ENCODE measurements around the gene FAM89B.
A peak's percentile ranks its signal among the peaks of the same experiment; 100 is the strongest.

Gene FAM89B

GRCh38 chr11:65575568-65576231, 3.4 kb downstream of the FAM89B start, which contains the start of gene EHBP1L1:
Gene EHBP1L1, plus strand, starts transcription at chr11:65576053. Its CDS starts 250 bp downstream, at chr11:65576303.
- peak; percentile 68 to 86 (median 69) for DNase-seq

- DNase-seq, result peak in 1 of 5 donors; percentile 19
Measured at GRCh38 chr11:65576232-65576866, 4.0 kb downstream of the FAM89B start.

- DNase-seq, result peak in 1 of 5 donors; percentile 26
Measured at GRCh38 chr11:65576867-65577755, 4.8 kb downstream of the FAM89B start.

- no peak for DNase-seq
Measured at GRCh38 chr11:65577756-65578109, 5.4 kb downstream of the FAM89B start.

GRCh38 chr11:65578134-65578533, 5.8 kb downstream of the FAM89B start:
- no peak for DNase-seq

- DNase-seq, result no peak
Measured at GRCh38 chr11:65578667-65579066, 6.3 kb downstream of the FAM89B start.

GRCh38 chr11:65579291-65579690, 7.0 kb downstream of the FAM89B start:
- DNase-seq, result no peak

GRCh38 chr11:65580031-65580692, 7.8 kb downstream of the FAM89B start:
- DNase-seq, result no peak

- DNase-seq, result no peak
Measured at GRCh38 chr11:65580756-65581155, 8.4 kb downstream of the FAM89B start.

GRCh38 chr11:65581928-65582327, 9.6 kb downstream of the FAM89B start:
- DNase-seq, result no peak

- DNase-seq, result no peak
Measured at GRCh38 chr11:65583589-65583988, 11.3 kb downstream of the FAM89B start.

GRCh38 chr11:65584106-65584505, 11.8 kb downstream of the FAM89B start:
- no peak for DNase-seq

GRCh38 chr11:65584723-65585171, 12.4 kb downstream of the FAM89B start:
- no peak for DNase-seq

- DNase-seq, result no peak
Measured at GRCh38 chr11:65585396-65586246, 13.3 kb downstream of the FAM89B start.

GRCh38 chr11:65586247-65586630, 13.9 kb downstream of the FAM89B start:
- DNase-seq, result no peak

- DNase-seq, result no peak
Measured at GRCh38 chr11:65586676-65587075, 14.3 kb downstream of the FAM89B start.

- DNase-seq, result peak; percentile 58 to 84 (median 71)
Measured at GRCh38 chr11:65588199-65589054, 16.1 kb downstream of the FAM89B start.

- no peak for DNase-seq
Measured at GRCh38 chr11:65589444-65590239, 17.3 kb downstream of the FAM89B start.

- DNase-seq, result no peak
Measured at GRCh38 chr11:65590240-65590738, 18.0 kb downstream of the FAM89B start.

Measured in T-helper 1 cell (primary cell).